ENCODE results near the gene DNAJC17. TPM values are rescaled to one million over a fixed set of nuclear protein-coding genes. Genes with fewer than 3 reads are reported as not detected.

The DNAJC17 gene
- total RNA-seq, 1 donor from 2014 or later: 38.1 TPM

GRCh38 chr15:40775740-40776536, 31.3 kb downstream of the DNAJC17 start:
- peaks cover 35% of the 10 kb centered on the region for H3K36me3 Mint-ChIP-seq (ENCODE audit: unreplicated experiment)
- H3K27me3 Mint-ChIP-seq (ENCODE audit: unreplicated experiment): no peaks in the 10 kb centered on the region
- peaks cover 14% of the 10 kb centered on the region for H3K4me1 Mint-ChIP-seq (ENCODE audit: unreplicated experiment)
- no peaks in the 10 kb centered on the region for H3K9me3 Mint-ChIP-seq (ENCODE audit: unreplicated experiment)
- no peak overlapping the region for H3K27ac Mint-ChIP-seq (ENCODE audit: unreplicated experiment)
- no peak for DNase-seq (ENCODE audit: extremely low spot score, unreplicated experiment)
- no peak overlapping the region for H3K4me3 Mint-ChIP-seq (ENCODE audit: unreplicated experiment)
- no peak for TF ChIP-seq CTCF (IDR thresholded peaks at IDR 0.05)

DNA sequence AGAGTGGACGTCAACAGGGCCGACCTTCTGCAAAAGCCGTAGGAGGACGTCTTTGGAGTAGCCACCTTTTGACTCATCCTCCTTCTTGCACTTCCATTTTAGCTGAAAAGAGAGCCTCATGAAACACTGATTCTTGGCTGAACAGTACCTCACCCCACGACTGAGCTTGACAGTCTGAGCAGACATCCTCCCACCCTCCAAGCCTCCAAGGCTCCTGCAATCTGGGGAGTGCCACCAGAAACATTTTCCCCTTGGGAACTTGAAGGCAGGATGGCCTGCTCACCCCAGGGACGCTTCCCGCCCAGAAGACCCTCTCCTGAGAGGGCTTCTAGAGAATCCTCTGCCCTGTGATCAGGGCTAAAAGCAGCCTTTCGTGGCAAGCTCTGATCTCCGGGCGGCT, 32.3 kb downstream of the DNAJC17 start:
- H3K4me3 Mint-ChIP-seq (ENCODE audit: unreplicated experiment): no peak overlapping the region

DNA sequence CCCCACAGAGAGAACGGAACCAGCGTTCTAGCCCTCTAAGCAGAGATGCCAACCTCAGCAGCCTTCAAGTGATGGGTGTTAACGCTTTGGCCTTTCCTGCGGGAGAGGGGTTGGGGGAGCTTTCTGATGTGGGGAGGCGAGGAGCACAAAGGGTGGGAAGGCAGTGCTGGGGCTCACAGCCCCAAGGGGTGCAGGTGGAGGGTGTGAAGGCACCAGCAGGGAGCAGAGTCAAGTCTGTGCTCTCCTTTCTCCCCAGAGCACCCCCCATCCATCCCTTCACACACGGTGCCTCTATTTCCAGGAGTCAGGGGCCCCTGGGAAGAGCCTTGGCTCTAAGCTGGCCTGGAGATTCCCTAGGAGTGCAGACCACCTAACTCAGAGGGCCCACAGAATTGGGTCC, 33.4 kb downstream of the DNAJC17 start:
- H3K9me3 Mint-ChIP-seq (ENCODE audit: unreplicated experiment): no peaks in the 10 kb centered on the region
- H3K27ac Mint-ChIP-seq (ENCODE audit: unreplicated experiment): no peak overlapping the region
- peaks cover 26% of the 10 kb centered on the region for H3K36me3 Mint-ChIP-seq (ENCODE audit: unreplicated experiment)
- H3K27me3 Mint-ChIP-seq (ENCODE audit: unreplicated experiment): no peaks in the 10 kb centered on the region
- TF ChIP-seq CTCF (IDR thresholded peaks at IDR 0.05): no peak
- peaks cover 29% of the 10 kb centered on the region for H3K4me1 Mint-ChIP-seq (ENCODE audit: unreplicated experiment)
- no peak overlapping the region for H3K4me3 Mint-ChIP-seq (ENCODE audit: unreplicated experiment)
- no peak for DNase-seq (ENCODE audit: extremely low spot score, unreplicated experiment)

More for the DNA sequence above, 32.3 kb downstream of the DNAJC17 start:
- Mint-ChIP-seq H3K27ac (ENCODE audit: unreplicated experiment) (no peak overlapping the region), H3K9me3 (ENCODE audit: unreplicated experiment) (no peaks in the 10 kb centered on the region), H3K4me1 (ENCODE audit: unreplicated experiment) (peaks cover 20% of the 10 kb centered on the region), H3K36me3 (ENCODE audit: unreplicated experiment) (peaks cover 33% of the 10 kb centered on the region), H3K27me3 (ENCODE audit: unreplicated experiment) (no peaks in the 10 kb centered on the region)
- no peak for DNase-seq (ENCODE audit: extremely low spot score, unreplicated experiment)
- no peak for TF ChIP-seq CTCF (IDR thresholded peaks at IDR 0.05)

GRCh38 chr15:40773496-40773895, 33.8 kb downstream of the DNAJC17 start:
- H3K27ac Mint-ChIP-seq (ENCODE audit: unreplicated experiment): no peak overlapping the region
- no peaks in the 10 kb centered on the region for H3K27me3 Mint-ChIP-seq (ENCODE audit: unreplicated experiment)
- peaks cover 32% of the 10 kb centered on the region for H3K4me1 Mint-ChIP-seq (ENCODE audit: unreplicated experiment)
- peaks cover 26% of the 10 kb centered on the region for H3K36me3 Mint-ChIP-seq (ENCODE audit: unreplicated experiment)
- no peak overlapping the region for H3K4me3 Mint-ChIP-seq (ENCODE audit: unreplicated experiment)
- H3K9me3 Mint-ChIP-seq (ENCODE audit: unreplicated experiment): no peaks in the 10 kb centered on the region
- DNase-seq (ENCODE audit: extremely low spot score, unreplicated experiment): no peak
- no peak for TF ChIP-seq CTCF (IDR thresholded peaks at IDR 0.05)

DNA sequence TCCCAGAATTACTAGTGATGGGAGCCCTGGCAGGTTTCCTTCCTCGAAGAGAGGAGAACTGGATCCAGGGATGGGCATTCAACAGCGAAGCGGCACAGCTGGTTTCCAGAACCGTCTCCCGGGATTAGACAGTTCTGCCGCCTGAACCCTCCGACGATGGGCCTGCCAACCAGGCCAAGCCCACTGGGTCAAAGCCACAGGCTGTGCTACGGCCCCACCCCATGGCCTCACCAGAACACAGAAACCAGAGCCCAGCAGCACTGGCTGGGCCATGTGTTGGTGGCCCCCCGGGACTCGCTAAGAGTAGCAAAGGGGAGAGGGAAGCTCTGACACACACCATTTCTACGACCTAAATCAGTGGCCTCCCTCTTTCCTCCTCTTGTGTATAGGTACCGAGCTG, 35.3 kb downstream of the DNAJC17 start:
- H3K27ac Mint-ChIP-seq (ENCODE audit: unreplicated experiment): no peak overlapping the region
- H3K4me1 Mint-ChIP-seq (ENCODE audit: unreplicated experiment): peaks cover 26% of the 10 kb centered on the region
- no peak for TF ChIP-seq CTCF (IDR thresholded peaks at IDR 0.05)
- H3K9me3 Mint-ChIP-seq (ENCODE audit: unreplicated experiment): no peaks in the 10 kb centered on the region
- no peak for DNase-seq (ENCODE audit: extremely low spot score, unreplicated experiment)
- peaks cover 26% of the 10 kb centered on the region for H3K36me3 Mint-ChIP-seq (ENCODE audit: unreplicated experiment)
- no peak overlapping the region for H3K4me3 Mint-ChIP-seq (ENCODE audit: unreplicated experiment)
- no peaks in the 10 kb centered on the region for H3K27me3 Mint-ChIP-seq (ENCODE audit: unreplicated experiment)
